ENCODE results near the gene SLC26A8.
"Not testable (repeated sequence)": the region's sequence is repeated elsewhere in the genome, so short reads cannot be mapped to it uniquely, and the experiment has no call there.

The SLC26A8 gene

GRCh38 chr6:35984701-35985100, 39.7 kb downstream of the SLC26A8 start:
- no peak for DNase-seq

GRCh38 chr6:35980991-35981645, 43.3 kb downstream of the SLC26A8 start:
- DNase-seq: no peak

GRCh38 chr6:35980126-35980525, 44.3 kb downstream of the SLC26A8 start:
- not testable (repeated sequence) for DNase-seq

- DNase-seq: peak; percentile 83
These were observed 47.1 kb downstream of the SLC26A8 start for GRCh38 chr6:35977308-35977707.

- DNase-seq: no peak
These were observed 50.7 kb downstream of the SLC26A8 start for GRCh38 chr6:35973670-35974222.

GRCh38 chr6:35972471-35973367, 51.7 kb downstream of the SLC26A8 start:
- peak; percentile 81 for DNase-seq

- DNase-seq: no peak
These were observed 54.3 kb downstream of the SLC26A8 start for GRCh38 chr6:35970181-35970580.

GRCh38 chr6:35969646-35970045, 54.8 kb downstream of the SLC26A8 start:
- no peak for DNase-seq

GRCh38 chr6:35968821-35969220, 55.6 kb downstream of the SLC26A8 start:
- no peak for DNase-seq

GRCh38 chr6:35967076-35967774, 57.2 kb downstream of the SLC26A8 start:
- no peak for DNase-seq

GRCh38 chr6:35962779-35963560, 61.5 kb downstream of the SLC26A8 start:
- DNase-seq: no peak

- DNase-seq: no peak
These were observed 64.3 kb downstream of the SLC26A8 start for GRCh38 chr6:35960187-35960586.

GRCh38 chr6:35955970-35956369, 68.5 kb downstream of the SLC26A8 start:
- no peak for DNase-seq

GRCh38 chr6:35955521-35955920, 68.9 kb downstream of the SLC26A8 start:
- DNase-seq: no peak

- no peak for DNase-seq
These were observed 69.4 kb downstream of the SLC26A8 start for GRCh38 chr6:35955071-35955470.

GRCh38 chr6:35954333-35954732, 70.1 kb downstream of the SLC26A8 start:
- no peak for DNase-seq

GRCh38 chr6:35948725-35949124, 75.7 kb downstream of the SLC26A8 start:
- no peak for DNase-seq

- no peak for DNase-seq
These were observed 78.8 kb downstream of the SLC26A8 start for GRCh38 chr6:35945650-35946025.

- no peak for DNase-seq
These were observed 81.1 kb downstream of the SLC26A8 start for GRCh38 chr6:35943390-35943789.

- DNase-seq: no peak
These were observed 82.1 kb downstream of the SLC26A8 start for GRCh38 chr6:35942355-35942754.

GRCh38 chr6:35941170-35941569, 83.3 kb downstream of the SLC26A8 start:
- not testable (repeated sequence) for DNase-seq

GRCh38 chr6:35940014-35940413, 84.4 kb downstream of the SLC26A8 start:
- not testable (repeated sequence) for DNase-seq
